Left renal cortex interstitium (tissue), 4 donors: ENCODE measurements around the gene OR1M1. TPM values are rescaled to one million over a fixed set of nuclear protein-coding genes. Genes with fewer than 3 reads are reported as not detected.
"Not testable (repeated sequence)": the region's sequence is repeated elsewhere in the genome, so short reads cannot be mapped to it uniquely, and the experiment has no call there.

Source experiments
- DNase-seq, 4 donors: peaks; one replicate each; pipeline ENCODE4 v3.0.0-alpha.2; 2013; ENCODE audit warnings: low read depth in 4 of 4, low spot score in 2 of 4, missing footprints in 1 of 4
- polyA plus RNA-seq, 4 donors: library from polyadenylated mRNA; unstranded; fragments of 120-200 nt; gene quantifications; one replicate each; pipeline ENCODE4 v1.2.1, GENCODE V29; 2013; ENCODE audit not compliant: insufficient read length in 4 of 4

OR1M1 gene, protein sequence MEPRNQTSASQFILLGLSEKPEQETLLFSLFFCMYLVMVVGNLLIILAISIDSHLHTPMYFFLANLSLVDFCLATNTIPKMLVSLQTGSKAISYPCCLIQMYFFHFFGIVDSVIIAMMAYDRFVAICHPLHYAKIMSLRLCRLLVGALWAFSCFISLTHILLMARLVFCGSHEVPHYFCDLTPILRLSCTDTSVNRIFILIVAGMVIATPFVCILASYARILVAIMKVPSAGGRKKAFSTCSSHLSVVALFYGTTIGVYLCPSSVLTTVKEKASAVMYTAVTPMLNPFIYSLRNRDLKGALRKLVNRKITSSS
- under 1 TPM in 3 of 4 donors, not detected in 1; 0.06 to 0.09 (median 0.06) TPM for polyA plus RNA-seq

- no peak for DNase-seq
These were observed at the start of gene OR1M1 for GRCh38 chr19:9086761-9087160. Gene OR1M1, plus strand, starts transcription at chr19:9087061. Its CDS starts 6,184 bp downstream, at chr19:9093245.

DNA sequence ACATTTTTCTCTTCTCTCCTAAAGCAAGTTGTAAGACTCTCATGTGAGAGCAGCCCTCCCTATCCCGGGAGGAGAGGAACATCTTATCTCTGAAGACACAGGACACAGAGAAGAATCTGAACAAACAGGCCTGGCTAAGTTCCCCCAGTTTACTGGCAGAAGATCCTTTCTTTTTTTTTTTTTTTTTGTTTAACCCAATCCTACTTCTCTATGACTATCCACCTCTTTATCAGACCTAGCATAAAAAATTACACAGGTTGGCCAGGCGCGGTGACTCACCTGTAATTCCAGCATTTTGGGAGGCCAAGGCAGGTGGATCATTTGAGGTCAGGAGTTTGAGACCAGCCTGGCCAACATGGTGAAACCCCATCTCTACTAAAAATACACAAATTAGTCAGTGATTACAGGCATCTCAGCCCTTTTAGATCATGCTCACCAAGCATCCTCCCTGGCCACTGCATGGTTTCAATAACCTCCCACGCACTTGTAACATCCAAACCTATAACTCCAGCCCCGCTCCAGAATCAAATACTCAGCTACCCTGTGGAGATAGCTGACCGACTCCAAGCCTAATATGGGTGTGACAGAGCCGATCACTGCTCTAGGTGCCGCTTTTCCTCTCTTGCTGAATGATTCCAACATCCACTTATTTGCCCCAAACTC lies 49.3 kb upstream of the OR1M1 start:
- DNase-seq = no peak

DNA sequence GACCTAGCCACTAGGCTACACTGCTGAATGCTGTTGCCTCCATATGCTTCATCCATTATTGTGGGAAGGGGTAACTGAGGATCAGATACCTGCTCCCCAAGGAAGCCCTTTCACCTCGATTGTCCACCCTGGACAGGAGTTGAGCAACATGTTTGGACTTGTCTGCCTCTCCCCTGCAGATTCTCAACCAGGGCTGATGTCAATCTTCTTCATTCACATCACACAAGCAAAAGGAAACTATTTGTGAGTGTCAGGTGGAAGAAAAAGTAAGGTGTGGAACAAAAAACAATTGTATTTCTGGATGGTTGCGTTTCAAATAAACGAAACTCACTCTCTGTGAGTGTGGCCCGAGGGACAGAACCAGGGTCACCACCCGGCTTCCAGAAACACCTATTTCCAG lies 47.1 kb upstream of the OR1M1 start:
- DNase-seq = no peak

- DNase-seq = no peak
These were observed 46.7 kb upstream of the OR1M1 start for GRCh38 chr19:9040131-9040530.

DNA sequence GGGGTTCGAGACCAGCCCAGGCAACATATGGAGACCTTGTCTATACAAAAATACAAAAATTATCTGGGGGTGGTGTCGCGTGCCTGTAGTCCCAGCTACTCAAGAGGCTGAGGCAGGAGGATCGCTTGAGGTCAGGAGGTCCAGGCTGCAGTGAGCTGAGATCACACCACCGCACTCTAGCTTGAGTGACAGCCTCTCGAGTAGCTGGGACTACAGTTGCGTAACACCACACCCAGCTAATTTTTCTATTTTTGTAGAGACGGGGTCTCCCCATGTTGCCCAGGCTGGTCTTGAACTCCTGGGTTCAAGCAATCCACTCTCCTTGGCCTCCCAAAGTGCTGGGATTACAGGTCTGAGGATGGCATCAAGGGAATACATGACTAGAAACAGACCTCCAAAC lies 45.8 kb upstream of the OR1M1 start:
- no peak for DNase-seq

DNA sequence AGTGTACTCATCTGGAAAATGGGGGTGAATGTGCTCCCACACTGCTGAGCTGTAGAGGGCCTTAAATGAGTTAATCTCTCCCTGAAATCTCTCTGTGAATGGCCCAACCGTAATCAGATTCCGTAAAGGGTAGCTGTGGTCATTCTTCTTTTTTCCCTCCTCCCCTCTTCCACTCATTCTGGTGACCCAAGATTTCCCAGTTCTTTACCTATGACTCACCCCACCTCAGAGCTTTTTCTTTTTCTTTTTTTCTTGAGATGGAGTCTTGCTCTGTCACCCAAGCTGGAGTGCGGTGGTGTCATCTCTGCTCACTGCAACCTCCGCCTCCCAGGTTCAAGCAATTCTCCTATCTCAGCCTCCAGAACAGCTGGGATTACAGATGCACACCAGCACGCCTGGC lies 43.3 kb upstream of the OR1M1 start:
- DNase-seq = no peak

DNA sequence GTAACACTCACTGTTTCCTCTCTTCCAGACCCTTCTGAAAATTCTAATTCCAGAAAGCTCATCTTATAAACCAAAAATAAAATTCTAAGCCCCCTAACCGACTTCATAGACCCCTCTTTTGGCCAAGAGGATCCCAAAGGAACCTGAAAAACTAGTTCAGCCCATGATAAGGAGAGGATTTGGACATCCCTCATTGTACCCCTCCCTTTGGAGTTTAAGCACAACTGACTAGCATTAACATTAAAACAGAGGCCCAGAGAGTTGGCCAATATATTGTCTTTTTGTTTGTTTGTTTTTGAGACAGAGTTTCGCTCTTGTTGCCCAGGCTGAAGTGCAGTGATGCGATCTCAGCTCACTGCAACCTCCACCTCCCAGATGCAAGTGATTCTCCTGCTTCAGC lies 42.4 kb upstream of the OR1M1 start:
- DNase-seq = no peak

DNA sequence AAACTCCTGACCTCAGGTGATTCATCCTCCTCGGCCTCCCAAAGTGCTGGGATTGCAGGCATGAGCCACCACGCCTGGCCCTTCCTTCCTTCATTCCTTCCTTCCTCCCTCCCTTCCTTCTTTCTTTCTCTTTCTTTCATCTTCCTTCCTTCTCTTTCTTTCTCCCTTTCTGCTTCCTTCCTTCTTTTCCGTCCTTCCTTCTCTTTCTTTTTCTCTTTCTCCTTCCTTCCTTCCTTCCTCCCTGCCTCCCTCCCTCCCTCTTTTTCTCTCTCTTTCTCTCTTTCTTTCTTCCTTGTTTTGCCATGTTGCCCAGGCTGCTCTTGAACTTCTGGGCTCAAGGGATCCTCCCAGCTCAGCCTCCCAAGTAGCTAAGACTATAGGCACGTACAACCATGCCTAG lies 40.2 kb upstream of the OR1M1 start:
- no peak for DNase-seq

GRCh38 chr19:9052894-9053293 lies 34.0 kb upstream of the OR1M1 start:
- no peak for DNase-seq

DNA sequence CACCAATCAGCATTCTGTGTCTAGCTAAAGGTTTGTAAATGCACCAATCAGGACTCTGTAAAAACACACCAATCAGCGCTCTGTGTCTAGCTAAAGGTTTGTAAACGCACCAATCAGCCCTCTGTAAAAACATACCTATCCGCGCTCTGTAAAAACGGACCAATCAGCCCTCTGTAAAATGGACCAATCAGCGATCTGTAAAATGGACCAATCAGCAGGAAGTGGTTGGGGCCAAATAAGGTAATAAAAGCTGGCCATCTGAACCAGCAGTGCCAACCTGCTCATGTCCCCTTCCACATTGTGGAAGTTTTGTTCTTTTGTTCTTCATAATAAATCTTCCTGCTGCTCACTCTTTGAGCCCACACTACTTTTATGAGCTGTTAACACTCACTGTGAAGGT lies 33.2 kb upstream of the OR1M1 start:
- not testable (repeated sequence) for DNase-seq

DNA sequence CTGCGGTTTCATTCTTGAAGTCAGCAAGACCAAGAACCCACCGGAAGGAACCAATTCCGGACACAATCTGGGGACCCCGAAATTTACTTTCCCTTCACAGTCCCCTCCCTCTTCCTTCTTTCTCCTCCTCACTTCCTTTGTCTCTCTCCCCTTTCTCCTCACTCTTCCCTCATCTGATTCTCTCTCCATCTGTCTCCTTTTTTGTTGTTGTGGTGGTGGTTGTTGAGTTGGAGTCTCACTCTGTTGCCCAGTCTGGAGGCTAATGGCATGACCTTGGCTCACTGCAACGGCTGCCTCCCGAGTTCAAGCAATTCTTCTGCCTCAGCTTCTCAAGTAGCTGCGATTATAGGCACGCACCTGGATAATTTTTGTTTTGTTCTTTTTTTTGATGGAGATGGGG lies 32.7 kb upstream of the OR1M1 start:
- no peak for DNase-seq

DNA sequence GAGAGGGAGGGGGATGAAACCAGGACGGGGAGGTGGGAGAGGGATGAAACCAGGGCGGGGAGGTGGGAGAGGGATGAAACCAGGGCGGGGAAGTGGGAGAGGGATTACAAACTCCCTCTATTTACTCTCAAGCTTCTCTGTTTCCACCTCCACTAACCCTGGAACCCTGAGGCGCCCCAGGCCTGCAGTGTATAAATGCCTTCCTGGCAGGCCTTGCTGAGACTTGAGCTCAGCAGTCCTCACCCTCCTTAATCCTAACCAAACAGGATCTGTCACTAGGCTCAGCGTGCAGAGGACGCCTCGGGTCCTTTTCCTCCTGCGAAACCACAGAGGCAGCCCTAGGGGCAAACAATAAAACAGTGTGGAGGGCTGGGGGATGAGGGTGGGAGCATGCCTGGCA lies 32.1 kb upstream of the OR1M1 start:
- DNase-seq = no peak

DNA sequence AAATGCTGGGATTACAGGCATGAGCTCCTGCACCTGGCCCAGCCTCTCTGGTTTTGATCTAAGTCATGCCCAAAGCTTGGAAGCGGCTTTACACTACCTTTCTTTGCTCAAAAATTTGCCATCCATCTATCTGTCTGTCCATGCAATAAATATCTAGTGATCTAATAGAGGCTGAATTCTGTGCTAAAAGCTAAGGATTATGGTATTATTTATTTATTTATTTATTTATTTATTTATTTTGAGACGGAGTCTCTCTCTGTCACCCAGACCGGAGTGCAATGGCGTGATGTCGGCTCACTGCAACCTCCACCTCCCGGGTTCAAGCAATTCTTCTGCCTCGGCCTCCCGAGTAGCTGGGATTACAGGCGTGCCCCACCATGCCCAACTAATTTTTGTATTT lies 30.7 kb upstream of the OR1M1 start:
- DNase-seq = not testable (repeated sequence)

GRCh38 chr19:9057505-9058258 lies 29.2 kb upstream of the OR1M1 start:
- no peak for DNase-seq

DNA sequence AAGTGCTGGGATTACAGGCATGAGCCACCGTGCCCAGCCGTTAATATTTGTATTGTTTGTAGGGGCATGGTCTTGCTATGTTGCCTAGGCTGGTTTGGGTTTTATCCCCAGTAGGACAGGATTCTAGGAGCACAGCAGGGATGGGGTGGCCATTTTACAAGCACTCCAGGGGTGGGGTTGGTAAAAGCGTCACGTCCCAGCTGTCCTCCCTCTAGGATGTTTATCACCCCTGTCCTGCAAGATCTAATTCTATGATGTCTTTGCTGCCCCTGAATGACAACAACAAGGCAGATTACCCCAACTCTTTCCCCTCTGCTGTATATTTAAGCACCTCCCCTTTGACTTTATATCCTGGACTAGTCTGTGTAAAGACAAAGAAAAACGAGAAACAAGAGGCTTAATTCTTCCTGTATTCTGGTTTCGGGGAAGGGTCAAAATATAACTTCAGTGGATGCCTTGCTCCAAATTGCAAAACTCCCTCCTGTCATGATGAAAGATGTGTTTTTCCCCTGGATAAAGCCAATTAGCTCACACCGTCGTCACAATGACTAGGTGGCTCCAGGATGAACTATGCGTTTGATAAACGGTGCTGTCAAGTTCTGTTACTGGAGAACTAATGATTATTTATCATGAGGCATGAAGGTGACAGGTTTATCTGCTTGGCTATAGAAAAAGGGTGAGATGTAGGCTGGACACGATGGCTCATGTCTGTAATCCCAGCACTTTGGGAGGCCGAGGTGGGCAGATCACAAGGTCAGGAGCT lies 27.8 kb upstream of the OR1M1 start:
- DNase-seq = peak in 3 of 4 donors; percentile 74 to 82 (median 79)

- no peak for DNase-seq
These were observed 26.1 kb upstream of the OR1M1 start for GRCh38 chr19:9060564-9061340.

DNA sequence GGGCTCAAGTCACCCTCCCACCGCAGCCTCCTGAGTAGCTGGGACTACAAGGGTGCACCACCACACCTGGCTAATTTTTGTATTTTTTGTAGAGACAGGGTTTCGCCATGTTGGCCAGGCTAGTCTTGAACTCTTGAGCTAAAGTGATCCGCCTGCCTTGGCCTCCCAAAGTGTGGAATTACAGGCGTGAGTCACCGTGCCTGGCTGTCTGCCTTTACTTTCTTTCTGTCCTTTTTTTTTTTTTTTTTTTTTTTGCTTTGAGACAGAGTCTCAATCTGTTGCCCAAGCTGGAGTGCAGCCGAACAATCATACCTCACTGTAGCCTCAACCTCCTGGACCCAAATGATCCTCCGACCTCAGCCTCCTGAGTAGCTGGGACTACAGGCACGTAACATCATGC lies 25.0 kb upstream of the OR1M1 start:
- DNase-seq = no peak

- no peak for DNase-seq
These were observed 21.3 kb upstream of the OR1M1 start for GRCh38 chr19:9065457-9066014.

DNA sequence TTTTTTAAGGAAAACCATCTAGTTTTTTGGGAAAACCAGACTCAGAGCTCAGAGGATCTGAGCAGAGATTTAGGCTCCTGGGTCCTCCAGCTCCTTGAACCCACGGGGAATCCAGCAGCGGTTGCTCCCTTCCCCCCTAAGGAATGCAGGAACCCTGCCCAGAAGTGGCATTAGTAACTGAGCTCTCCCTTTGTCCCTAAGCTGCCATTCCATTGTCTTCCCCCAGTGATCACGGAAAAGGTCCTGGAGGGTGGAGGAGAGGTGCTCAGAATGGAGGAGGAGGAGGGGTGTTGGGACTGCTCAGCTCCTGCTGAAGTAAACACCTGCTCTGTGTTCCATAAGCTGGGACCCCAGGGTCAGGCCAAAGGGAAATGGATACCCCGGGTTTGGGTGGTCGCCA lies 16.8 kb upstream of the OR1M1 start:
- DNase-seq = no peak

- DNase-seq = not testable (repeated sequence)
These were observed 15.1 kb upstream of the OR1M1 start for GRCh38 chr19:9071720-9072119.
